ENCODE data around the gene PYGO2.

Gene PYGO2

DNA sequence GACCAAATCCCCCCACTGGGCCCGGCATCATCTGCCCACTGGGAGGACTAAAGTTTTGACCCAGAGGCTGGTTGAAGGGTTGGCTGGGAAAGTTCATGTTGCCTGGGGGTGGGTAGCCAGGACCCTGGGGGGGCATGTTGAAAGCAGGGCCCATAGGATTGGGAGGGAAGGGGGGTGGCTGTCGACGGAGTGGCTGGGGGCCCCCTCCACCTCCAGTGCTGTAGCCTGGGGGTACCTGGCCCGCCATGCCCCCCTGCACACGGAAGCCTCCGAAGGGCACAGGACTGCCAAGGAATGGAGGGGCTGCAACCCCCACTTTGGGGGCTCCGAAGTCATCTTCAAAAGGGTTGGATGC lies 2.2 kb downstream of the PYGO2 start:
- in situ Hi-C loops (cut with HindIII; ENCODE audit: low pct_unique_long_range_greater_than_20kb, low sequenced_read_pairs): no loop called here
- DNase-seq (ENCODE audit: low read depth in 1 of 2, low spot score in 1 of 2): no peak
- no peak for TF ChIP-seq JUND (IDR thresholded peaks at IDR 0.05; ENCODE audit: low read depth)

DNA sequence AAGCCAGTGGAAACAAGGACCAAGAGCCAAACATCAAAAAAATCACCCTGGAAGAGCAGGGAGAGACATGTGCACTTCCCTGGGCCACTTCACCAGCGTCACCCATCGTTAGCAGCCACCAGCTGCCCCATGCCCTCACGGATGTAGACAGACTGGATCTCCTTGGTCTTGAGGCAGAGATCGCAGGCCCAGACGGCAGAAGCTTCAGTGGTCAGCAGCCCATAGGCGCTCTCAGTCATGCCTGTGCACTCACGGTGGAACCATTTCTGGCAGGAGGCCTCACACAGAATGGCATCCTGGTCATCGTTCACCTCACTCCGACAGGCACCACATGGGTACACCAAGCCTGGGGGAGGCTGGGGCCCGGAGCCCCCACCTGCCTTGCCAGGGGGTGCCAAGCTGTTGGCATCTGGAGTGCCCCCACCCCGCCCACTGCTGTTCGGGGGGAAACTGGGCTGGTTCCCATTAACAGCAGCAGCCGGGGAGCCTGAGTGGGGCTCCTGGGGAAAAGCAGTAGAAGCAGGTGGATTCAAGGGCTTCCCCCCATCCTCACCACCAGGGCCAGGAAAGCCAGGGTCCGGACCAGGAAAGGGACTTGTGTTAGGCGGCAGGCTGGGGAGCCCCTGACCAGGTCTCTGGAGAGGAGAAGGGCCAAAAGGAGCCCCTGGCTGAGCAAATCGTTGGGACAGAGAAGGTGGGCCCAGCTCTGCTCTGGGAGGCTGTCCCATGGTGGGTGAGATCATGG lies 2.7 kb downstream of the PYGO2 start:
- DNase-seq (ENCODE audit: low read depth in 1 of 2, low spot score in 1 of 2): no peak
- no peak for TF ChIP-seq JUND (IDR thresholded peaks at IDR 0.05; ENCODE audit: low read depth)
- in situ Hi-C loops (cut with HindIII; ENCODE audit: low pct_unique_long_range_greater_than_20kb, low sequenced_read_pairs): no loop called here

DNA sequence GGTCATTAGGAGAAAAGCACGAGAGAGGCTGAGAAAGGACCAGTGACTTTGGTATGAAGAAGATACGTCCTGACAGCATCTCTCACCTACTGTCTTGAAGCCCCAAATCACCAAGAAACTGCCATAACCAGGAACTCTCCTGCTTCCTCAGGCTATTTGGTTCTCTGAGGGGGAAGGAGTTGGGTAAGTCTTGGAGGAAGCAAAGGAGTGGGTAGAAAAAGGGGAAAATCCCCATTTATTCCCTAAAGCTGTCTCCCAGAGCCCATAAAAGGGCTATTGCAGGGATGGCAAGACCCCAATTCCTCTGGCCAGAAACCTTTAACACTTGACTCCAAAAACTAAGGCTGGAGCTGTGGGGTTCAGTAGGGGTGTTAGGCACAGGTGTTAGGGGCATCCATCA lies 3.5 kb downstream of the PYGO2 start:
- in situ Hi-C loops (cut with HindIII; ENCODE audit: low pct_unique_long_range_greater_than_20kb, low sequenced_read_pairs): no loop called here
- TF ChIP-seq JUND (IDR thresholded peaks at IDR 0.05; ENCODE audit: low read depth): no peak
- no peak for DNase-seq (ENCODE audit: low read depth in 1 of 2, low spot score in 1 of 2)

DNA sequence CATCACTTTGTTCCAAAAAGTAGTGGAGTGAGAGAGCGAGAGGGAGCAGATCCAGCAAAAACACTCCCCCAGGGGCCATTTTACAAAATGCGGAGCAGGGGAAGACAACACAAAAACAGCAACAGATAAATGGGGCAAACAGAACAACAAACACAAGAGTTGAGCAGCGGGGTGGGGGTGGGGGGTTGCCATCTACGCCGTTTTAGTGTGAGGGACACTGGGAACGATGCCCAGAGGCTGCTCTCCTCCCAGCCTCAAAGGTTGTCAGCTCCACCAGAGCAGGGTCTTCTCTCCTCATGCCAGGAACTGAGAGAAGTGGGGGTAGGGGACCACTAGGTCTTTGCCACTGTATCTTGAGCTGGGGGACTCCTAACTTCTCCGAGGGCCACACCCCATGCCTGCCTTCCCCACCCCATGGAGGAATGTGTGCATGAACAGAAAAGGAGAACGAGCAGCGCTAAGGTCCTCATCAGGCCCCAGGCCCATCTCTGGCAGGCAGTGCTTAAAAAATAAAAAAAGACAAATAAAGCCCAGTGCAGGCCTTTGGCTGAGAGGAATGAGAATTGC lies 4.4 kb downstream of the PYGO2 start:
- no peak for DNase-seq (ENCODE audit: low read depth in 1 of 2, low spot score in 1 of 2)
- no peak for TF ChIP-seq JUND (IDR thresholded peaks at IDR 0.05; ENCODE audit: low read depth)
- in situ Hi-C loops (cut with HindIII; ENCODE audit: low pct_unique_long_range_greater_than_20kb, low sequenced_read_pairs): no loop called here

DNA sequence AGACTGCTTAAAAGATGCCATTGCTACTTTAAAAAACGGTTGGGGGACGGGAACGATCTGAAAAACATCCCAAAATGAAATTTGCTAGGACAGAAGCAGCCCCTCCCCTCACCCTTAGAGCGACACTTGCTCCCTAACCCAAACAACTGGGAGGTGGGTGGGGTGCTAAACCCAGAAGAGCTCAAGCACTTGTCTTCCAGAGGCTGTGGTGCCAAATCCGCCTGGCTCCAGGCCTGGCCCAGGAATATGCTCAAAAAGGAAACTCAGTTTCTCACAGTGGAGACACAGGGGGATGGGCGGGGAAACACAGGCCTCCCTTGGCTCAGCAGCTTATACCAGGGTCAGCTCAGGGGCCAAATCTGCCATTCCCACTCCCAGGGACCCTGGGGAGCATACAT lies 5.0 kb downstream of the PYGO2 start:
- no peak for TF ChIP-seq JUND (IDR thresholded peaks at IDR 0.05; ENCODE audit: low read depth)
- in situ Hi-C loops (cut with HindIII; ENCODE audit: low pct_unique_long_range_greater_than_20kb, low sequenced_read_pairs): no loop called here
- DNase-seq (ENCODE audit: low read depth in 1 of 2, low spot score in 1 of 2): no peak

DNA sequence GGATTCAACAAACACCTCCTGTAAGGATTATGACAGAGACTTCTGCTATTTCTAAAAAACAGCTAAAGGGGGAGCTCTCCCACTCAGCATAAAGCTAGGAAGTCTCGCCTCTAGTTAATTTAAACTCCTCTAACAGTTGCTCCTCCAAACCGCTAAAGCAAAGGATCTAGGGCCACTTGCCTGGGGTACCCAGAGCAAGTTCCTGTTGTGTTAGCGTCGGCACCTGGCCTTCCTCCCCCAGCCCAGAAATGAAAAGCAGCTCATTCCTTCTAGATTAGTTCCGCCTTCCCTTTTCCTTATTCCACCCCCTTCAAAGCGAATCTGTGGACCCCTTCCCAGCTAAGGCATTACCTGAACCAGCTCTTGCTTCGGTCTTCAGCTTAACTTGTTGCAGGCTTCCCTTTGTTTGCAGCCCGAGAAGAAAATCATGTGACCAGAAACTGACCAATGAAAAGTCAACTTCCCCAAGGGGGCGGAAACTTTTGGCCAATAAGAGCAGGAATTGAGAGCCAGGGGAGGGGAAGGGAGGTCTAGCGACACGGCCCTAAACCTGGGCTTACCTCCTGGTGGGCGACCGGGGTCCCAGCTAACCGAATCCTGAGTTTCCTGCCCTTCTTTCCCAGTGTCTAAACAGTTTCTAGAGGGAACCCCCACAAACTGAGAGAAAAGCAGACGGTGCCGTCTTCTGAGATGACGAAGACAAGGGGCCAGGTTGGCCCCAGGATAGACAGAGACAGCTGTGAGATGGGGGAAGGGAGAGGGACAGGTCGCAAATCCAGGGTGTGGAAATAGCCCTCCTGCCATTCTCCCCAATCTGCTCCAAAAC lies 5.7 kb downstream of the PYGO2 start, which contains the start of gene PBXIP1:
TSS of gene PBXIP1 (minus strand) at position 382 of the 826 bp plus-strand sequence. CDS start 2,378 bp downstream, outside the sequence.
- in situ Hi-C loops (cut with HindIII; ENCODE audit: low pct_unique_long_range_greater_than_20kb, low sequenced_read_pairs): no loop called here
- TF ChIP-seq JUND (IDR thresholded peaks at IDR 0.05; ENCODE audit: low read depth): no peak
- peak; percentile 96 to 98 for DNase-seq (ENCODE audit: low read depth in 1 of 2, low spot score in 1 of 2)

DNA sequence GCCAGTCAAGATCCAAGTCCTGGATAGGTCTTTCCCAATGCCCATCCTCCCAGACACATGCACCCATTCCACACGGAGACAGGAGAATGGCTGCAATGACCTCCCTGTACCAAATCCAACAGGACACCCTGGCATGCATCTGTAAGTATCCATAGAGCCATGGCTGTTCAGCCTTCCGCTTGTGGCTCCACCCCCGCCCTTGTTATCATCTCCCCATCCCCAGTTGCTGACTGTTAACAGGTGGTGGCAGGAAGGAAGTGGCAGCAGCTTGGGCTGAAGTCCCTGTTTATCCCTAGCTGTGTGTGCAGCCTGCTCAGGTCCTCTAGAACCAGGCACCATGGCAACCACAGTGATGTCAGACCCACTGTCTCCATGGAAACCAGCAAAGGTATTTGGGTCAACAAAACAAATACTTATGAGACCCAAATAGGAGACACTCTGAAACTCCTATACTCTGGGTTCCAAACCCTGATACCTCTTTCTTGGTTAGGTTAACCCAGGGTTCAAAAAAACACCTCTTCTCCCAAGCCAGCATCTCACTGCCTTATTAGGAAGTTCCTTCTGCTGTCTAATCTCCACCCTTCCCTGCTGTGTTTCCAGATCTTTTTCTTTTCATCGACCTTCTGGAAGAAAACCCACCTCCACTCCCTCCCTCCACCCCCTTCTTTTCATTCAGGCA lies 6.4 kb downstream of the PYGO2 start:
- no peak for DNase-seq (ENCODE audit: low read depth in 1 of 2, low spot score in 1 of 2)
- TF ChIP-seq JUND (IDR thresholded peaks at IDR 0.05; ENCODE audit: low read depth): no peak
- in situ Hi-C loops (cut with HindIII; ENCODE audit: low pct_unique_long_range_greater_than_20kb, low sequenced_read_pairs): no loop called here

DNA sequence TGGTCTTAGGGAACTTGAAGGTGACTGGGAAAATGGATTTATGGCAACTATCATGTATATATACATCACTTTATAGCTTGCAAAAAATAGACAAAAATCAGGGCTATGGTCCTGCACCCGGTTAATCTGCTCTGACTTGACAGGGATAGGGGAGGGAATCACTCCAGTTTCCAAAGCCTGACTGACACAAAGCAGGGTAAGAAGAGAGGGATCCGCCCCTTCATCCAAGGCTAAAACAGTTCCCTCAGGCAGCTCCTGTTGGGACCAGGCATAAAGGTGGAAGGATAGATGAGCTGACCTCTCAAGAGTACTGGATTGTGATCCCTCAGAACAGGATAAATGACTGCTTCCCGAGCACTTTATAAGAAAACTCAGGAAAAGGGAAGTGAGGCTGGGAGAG lies 7.0 kb downstream of the PYGO2 start:
- no peak for TF ChIP-seq JUND (IDR thresholded peaks at IDR 0.05; ENCODE audit: low read depth)
- DNase-seq (ENCODE audit: low read depth in 1 of 2, low spot score in 1 of 2): no peak
- in situ Hi-C loops (cut with HindIII; ENCODE audit: low pct_unique_long_range_greater_than_20kb, low sequenced_read_pairs): no loop called here

DNA sequence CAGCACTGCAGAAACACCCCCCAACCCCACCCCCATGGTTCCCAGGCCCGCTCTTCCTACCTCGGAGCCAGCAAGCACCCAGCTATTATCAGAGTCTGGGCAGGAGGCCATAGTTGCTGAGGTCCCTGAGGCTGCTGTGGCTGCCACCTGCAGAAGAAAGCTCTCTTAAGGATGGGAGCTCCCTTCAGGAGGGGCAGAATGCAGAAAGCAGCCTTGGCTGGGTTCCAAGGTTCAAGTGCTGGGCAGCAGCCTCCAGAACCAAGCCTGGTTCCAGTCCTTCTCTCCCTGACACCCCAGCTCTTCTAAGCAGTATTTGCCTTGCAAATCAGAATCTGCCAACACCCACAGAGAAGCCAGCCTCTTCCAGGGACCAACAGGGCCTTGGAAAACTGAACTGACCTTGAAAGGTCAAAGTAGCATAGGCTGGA lies 8.0 kb downstream of the PYGO2 start:
- TF ChIP-seq JUND (IDR thresholded peaks at IDR 0.05; ENCODE audit: low read depth): no peak
- no peak for DNase-seq (ENCODE audit: low read depth in 1 of 2, low spot score in 1 of 2)
- in situ Hi-C loops (cut with HindIII; ENCODE audit: low pct_unique_long_range_greater_than_20kb, low sequenced_read_pairs): no loop called here

DNA sequence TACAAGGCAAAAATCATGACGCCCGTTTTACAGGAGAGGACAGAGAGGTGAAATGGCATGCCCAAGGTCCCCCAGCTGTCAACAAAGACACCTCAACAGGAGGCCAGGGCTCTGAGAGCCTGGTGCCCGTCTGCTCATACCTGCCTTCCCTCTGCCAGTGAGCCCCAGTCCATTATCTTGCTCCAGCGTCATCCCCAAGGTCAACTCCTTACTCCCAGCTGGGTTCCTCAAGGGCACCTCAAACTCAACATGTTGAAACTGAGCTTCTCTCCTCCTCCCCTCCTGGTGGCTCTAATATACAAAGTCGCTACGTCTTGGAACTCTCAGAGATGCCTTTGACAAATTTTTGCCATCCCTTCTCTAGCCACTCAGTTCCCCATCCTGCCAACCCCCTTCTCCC lies 8.9 kb downstream of the PYGO2 start:
- in situ Hi-C loops (cut with HindIII; ENCODE audit: low pct_unique_long_range_greater_than_20kb, low sequenced_read_pairs): no loop called here
- no peak for TF ChIP-seq JUND (IDR thresholded peaks at IDR 0.05; ENCODE audit: low read depth)
- no peak for DNase-seq (ENCODE audit: low read depth in 1 of 2, low spot score in 1 of 2)

DNA sequence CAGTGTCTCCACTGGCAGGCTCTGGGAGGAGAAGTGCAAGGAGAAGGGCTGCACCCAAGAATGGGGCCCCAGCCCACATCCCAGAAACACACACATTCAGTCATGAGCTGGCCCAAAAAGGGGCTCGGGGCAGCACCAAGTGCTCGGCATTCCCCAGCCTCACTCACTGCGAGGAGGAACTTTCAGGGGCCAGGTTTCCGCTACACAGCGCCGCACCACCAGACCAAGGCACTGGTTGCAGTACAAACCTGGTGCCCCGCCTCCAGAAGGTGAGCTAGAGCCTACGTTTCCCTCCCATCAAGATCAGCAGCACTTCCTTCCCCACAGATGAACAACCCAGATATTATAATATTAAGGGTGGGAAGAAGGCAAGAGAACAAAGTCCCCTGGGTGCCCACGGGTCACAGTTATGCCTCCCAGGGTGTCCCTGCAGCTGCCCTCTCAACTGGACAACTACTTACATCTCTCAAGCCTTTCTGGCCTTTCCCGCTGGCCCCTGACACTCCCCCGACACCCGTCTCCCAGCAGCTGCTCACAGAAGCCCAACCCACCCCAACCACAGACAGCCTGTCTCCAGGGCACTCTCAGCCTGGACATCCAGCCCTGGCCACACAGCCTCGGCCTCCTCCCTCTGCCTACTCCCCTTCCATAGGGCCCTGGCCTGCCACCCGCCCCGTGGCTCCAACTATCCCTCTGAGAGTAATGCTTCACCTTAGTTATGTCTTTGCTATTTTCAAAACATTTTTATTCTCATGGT lies 9.5 kb downstream of the PYGO2 start:
- no peak for TF ChIP-seq JUND (IDR thresholded peaks at IDR 0.05; ENCODE audit: low read depth)
- in situ Hi-C loops (cut with HindIII; ENCODE audit: low pct_unique_long_range_greater_than_20kb, low sequenced_read_pairs): no loop called here
- DNase-seq (ENCODE audit: low read depth in 1 of 2, low spot score in 1 of 2): no peak

DNA sequence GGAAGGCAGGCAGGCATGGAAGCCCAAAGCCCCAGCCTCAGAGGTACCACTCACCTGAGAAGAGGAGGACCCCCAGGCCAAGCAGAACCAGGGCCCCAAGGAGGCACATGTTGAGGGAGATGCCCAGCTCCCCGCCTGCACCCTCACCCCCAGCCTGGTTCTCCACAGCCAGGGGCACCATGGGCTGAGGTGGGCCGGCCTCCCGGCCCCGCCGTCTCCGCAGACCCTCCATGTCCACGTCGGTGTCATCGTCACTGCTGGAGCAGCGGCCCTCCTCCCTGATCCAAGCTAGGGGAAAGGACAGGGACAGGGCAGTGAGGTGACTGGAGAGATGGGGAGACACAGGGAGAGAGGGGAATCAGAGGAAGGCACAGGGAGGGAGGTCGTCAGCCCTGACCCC lies 13.5 kb downstream of the PYGO2 start:
- no peak for DNase-seq (ENCODE audit: low read depth in 1 of 2, low spot score in 1 of 2)
- in situ Hi-C loops (cut with HindIII; ENCODE audit: low pct_unique_long_range_greater_than_20kb, low sequenced_read_pairs): no loop called here
- TF ChIP-seq JUND (IDR thresholded peaks at IDR 0.05; ENCODE audit: low read depth): no peak

Measured in T47D (cell line).